ENCODE results near the gene DUOX1.

- no peak for TF ChIP-seq ZNF3 (CRISPR knock-in tag; IDR thresholded peaks at IDR 0.05)
- TF ChIP-seq ATF3 (IDR thresholded peaks at IDR 0.05), result no peak
- no peak for TF ChIP-seq ATF3 (CRISPR knock-in tag; conservative IDR thresholded peaks at IDR 0.05)
- no peak for TF ChIP-seq JUND (IDR thresholded peaks at IDR 0.05; ENCODE audit: borderline replicate concordance, low read depth, low read length)
- no peak for TF ChIP-seq JUND (tag; IDR thresholded peaks at IDR 0.05; ENCODE audit: borderline replicate concordance, low read depth, low read length)
- TF ChIP-seq GABPA (tag; conservative IDR thresholded peaks at IDR 0.05; ENCODE audit: low read depth), result no peak
- no peak for TF ChIP-seq CTCF (IDR thresholded peaks at IDR 0.05 in 2 of 3, conservative IDR thresholded peaks at IDR 0.05 in 1 of 3; ENCODE audit: insufficient read depth in 2 of 3, low read depth in 1 of 3, low read length in 3 of 3)
- no peak for TF ChIP-seq TFAM (CRISPR knock-in tag; conservative IDR thresholded peaks at IDR 0.05)
- no peak for TF ChIP-seq CHD1 (IDR thresholded peaks at IDR 0.05; ENCODE audit: low read length)
- TF ChIP-seq DDX20 (tag; IDR thresholded peaks at IDR 0.05; ENCODE audit: low read depth), result no peak
- no peak for TF ChIP-seq BDP1 (IDR thresholded peaks at IDR 0.05; ENCODE audit: insufficient read depth, insufficient read length)
- no peak for TF ChIP-seq NCOA2 (IDR thresholded peaks at IDR 0.05; ENCODE audit: partially characterized antibody in 2 of 2)
- no peak for TF ChIP-seq TAF15 (IDR thresholded peaks at IDR 0.05; ENCODE audit: low read depth, low read length)
- no peak for TF ChIP-seq GABPB1 (CRISPR knock-in tag; IDR thresholded peaks at IDR 0.05)
- no peak for TF ChIP-seq EZH2 (IDR thresholded peaks at IDR 0.05; ENCODE audit: borderline replicate concordance, low read depth, low read length)
- no peak for TF ChIP-seq RAD21 (CRISPR knock-in tag; conservative IDR thresholded peaks at IDR 0.05 in 1 of 2, IDR thresholded peaks at IDR 0.05 in 1 of 2)
Measured at GRCh38 chr15:45133561-45133920, 3.7 kb downstream of the DUOX1 start.
